C1 segment of cervical spinal cord (tissue), 14 donors: ENCODE data around the gene WFDC12.

Experiments used
- DNase-seq, 14 donors: peaks; one replicate each; lab custom pipeline; 2025; lab: John Stamatoyannopoulos, UW

The WFDC12 gene

GRCh38 chr20:45091366-45091765 is 32.9 kb downstream of the WFDC12 start:
- DNase-seq, result no peak

GRCh38 chr20:45090481-45090880 is 33.8 kb downstream of the WFDC12 start:
- no peak for DNase-seq

GRCh38 chr20:45088247-45088646 is 36.0 kb downstream of the WFDC12 start:
- no peak for DNase-seq

- DNase-seq, result no peak
Observed at GRCh38 chr20:45087814-45088213, 36.5 kb downstream of the WFDC12 start.

GRCh38 chr20:45087097-45087790 is 37.0 kb downstream of the WFDC12 start:
- DNase-seq, result no peak

GRCh38 chr20:45085867-45086266 is 38.4 kb downstream of the WFDC12 start:
- no peak for DNase-seq

GRCh38 chr20:45085289-45085688 is 39.0 kb downstream of the WFDC12 start:
- no peak for DNase-seq

GRCh38 chr20:45083127-45083526 is 41.1 kb downstream of the WFDC12 start:
- no peak for DNase-seq

GRCh38 chr20:45082468-45082867 is 41.8 kb downstream of the WFDC12 start:
- DNase-seq, result no peak

- no peak for DNase-seq
Observed at GRCh38 chr20:45080867-45081624, 43.2 kb downstream of the WFDC12 start.

GRCh38 chr20:45077559-45077958 is 46.7 kb downstream of the WFDC12 start:
- DNase-seq, result no peak
